Activated CD8-positive, alpha-beta memory T cell treated with anti-CD3 and anti-CD28 coated beads, Interleukin-2, amount 10 ng/mL, durations not matched to agents 7 days and 5 days (primary cell): ENCODE results near the gene PLIN3. TPM values are rescaled to one million over a fixed set of nuclear protein-coding genes. Genes with fewer than 3 reads are reported as not detected.
"Not testable (repeated sequence)": the region's sequence is repeated elsewhere in the genome, so short reads cannot be mapped to it uniquely, and the experiment has no call there.

Source experiments
- ATAC-seq: fragments of 150-1000 bp; cut with Tn5 transposase; one replicate; pipeline ENCODE4 v1.10.0; 2021; ENCODE audit warnings: moderate library complexity
- CTCF ChIA-PET: fragments of 350-600 bp; sonication (Branson Sonifier 250); formaldehyde crosslinking; loops from one replicate; lab custom pipeline; 2021; ENCODE audit warnings: antibody characterized with exemption; lab: Charles Lee
- DNase-seq: peaks from one replicate; pipeline ENCODE4 v3.0.0-alpha.2; 2020
- H3K27ac Mint-ChIP-seq: one replicate; pipeline ENCODE4 v1.8.0; 2021; ENCODE audit warnings: mild to moderate bottlenecking, mixed read lengths
- H3K27me3 Mint-ChIP-seq: one replicate; pipeline ENCODE4 v1.8.0; 2021; ENCODE audit warnings: mixed read lengths
- H3K36me3 Mint-ChIP-seq: one replicate; pipeline ENCODE4 v1.8.0; 2021; ENCODE audit warnings: mild to moderate bottlenecking, mixed read lengths
- H3K4me1 Mint-ChIP-seq: one replicate; pipeline ENCODE4 v1.8.0; 2021; ENCODE audit warnings: mixed read lengths
- H3K4me3 Mint-ChIP-seq: one replicate; pipeline ENCODE4 v1.8.0; 2021; ENCODE audit warnings: mild to moderate bottlenecking, moderate library complexity, mixed read lengths
- H3K9me3 Mint-ChIP-seq: one replicate; pipeline ENCODE4 v1.8.0; 2022; ENCODE audit warnings: low read depth, mixed read lengths
- total RNA-seq, 2 experiments: library from RNA; stranded (reverse); gene quantifications; one replicate each; pipeline ENCODE4 v1.2.3, GENCODE V29; 2021

PLIN3 gene
- total RNA-seq, 2 experiments from 2014 or later = 29.0 to 32.4 TPM

GRCh38 chr19:4908781-4909155 lies 41.3 kb upstream of the PLIN3 start:
- DNase-seq = no peak
- H3K27ac Mint-ChIP-seq = no peak overlapping the region
- H3K4me3 Mint-ChIP-seq = peak overlapping the region; percentile 79
- H3K9me3 Mint-ChIP-seq = no peaks in the 10 kb centered on the region
- CTCF ChIA-PET = interaction anchor here (1.2 to 11.0 kb wide), 3 partner anchors 38 to 99 kb away, joined by 3 to 240 read pairs (median 3); partner anchors contain the start of gene PLIN3
- ATAC-seq = no peak
- peaks cover 30% of the 10 kb centered on the region for H3K36me3 Mint-ChIP-seq
- no peaks in the 10 kb centered on the region for H3K27me3 Mint-ChIP-seq
- H3K4me1 Mint-ChIP-seq = peaks cover 34% of the 10 kb centered on the region

GRCh38 chr19:4908360-4908759 lies 40.9 kb upstream of the PLIN3 start:
- Mint-ChIP-seq H3K27ac (peak overlapping the region; percentile 15), H3K9me3 (no peaks in the 10 kb centered on the region), H3K36me3 (peaks cover 26% of the 10 kb centered on the region), H3K27me3 (no peaks in the 10 kb centered on the region), H3K4me1 (peaks cover 30% of the 10 kb centered on the region), H3K4me3 (peak overlapping the region; percentile 79)
- no peak for ATAC-seq
- CTCF ChIA-PET = interaction anchor here (0.9 to 11.0 kb wide), 4 partner anchors 37 to 117 kb away, joined by 3 to 240 read pairs (median 3); partner anchors contain the start of genes FEM1A and PLIN3
- DNase-seq = no peak

GRCh38 chr19:4906963-4907362 lies 39.5 kb upstream of the PLIN3 start:
- DNase-seq (no peak), ATAC-seq (no peak)
- CTCF ChIA-PET = interaction anchor here (0.6 to 1.5 kb wide), 6 partner anchors 9 to 102 kb away, joined by 3 to 4 read pairs (median 3); no protein-coding TSS in a partner anchor
- H3K4me3 Mint-ChIP-seq = no peak overlapping the region
- no peaks in the 10 kb centered on the region for H3K9me3 Mint-ChIP-seq
- peaks cover 13% of the 10 kb centered on the region for H3K36me3 Mint-ChIP-seq
- H3K27me3 Mint-ChIP-seq = no peaks in the 10 kb centered on the region
- peaks cover 17% of the 10 kb centered on the region for H3K4me1 Mint-ChIP-seq
- no peak overlapping the region for H3K27ac Mint-ChIP-seq

- peaks cover 2% of the 10 kb centered on the region for H3K4me1 Mint-ChIP-seq
- DNase-seq (no peak), ATAC-seq (no peak)
- H3K4me3 Mint-ChIP-seq = no peak overlapping the region
- H3K27ac Mint-ChIP-seq = no peak overlapping the region
- no peaks in the 10 kb centered on the region for H3K36me3 Mint-ChIP-seq
- no peaks in the 10 kb centered on the region for H3K9me3 Mint-ChIP-seq
- no peaks in the 10 kb centered on the region for H3K27me3 Mint-ChIP-seq
- CTCF ChIA-PET = interaction anchor here (1.6 kb wide), 1 partner anchor 32 kb away, joined by 3 read pairs; no protein-coding TSS in a partner anchor
Measured at GRCh38 chr19:4904481-4904880, 37.0 kb upstream of the PLIN3 start.

- Mint-ChIP-seq H3K4me1 (peaks cover 2% of the 10 kb centered on the region), H3K27me3 (no peaks in the 10 kb centered on the region), H3K36me3 (no peaks in the 10 kb centered on the region), H3K9me3 (no peaks in the 10 kb centered on the region), H3K4me3 (no peak within 1 kb of the TSS), H3K27ac (no peak within 1 kb of the TSS)
- ATAC-seq (no peak), DNase-seq (no peak)
- CTCF ChIA-PET = interaction anchor here (0.6 to 1.1 kb wide), 2 partner anchors 29 to 34 kb away, joined by 3 read pairs; no protein-coding TSS in a partner anchor
Measured at GRCh38 chr19:4902796-4903195, 35.3 kb upstream of the PLIN3 start, which contains the start of gene ARRDC5. Gene ARRDC5 (minus strand): TSS chr19:4902896. CDS start chr19:4902825, 71 bp downstream.

- H3K36me3 Mint-ChIP-seq, ATAC-seq, H3K4me1 Mint-ChIP-seq, H3K9me3 Mint-ChIP-seq, H3K4me3 Mint-ChIP-seq, H3K27me3 Mint-ChIP-seq, H3K27ac Mint-ChIP-seq, DNase-seq: not testable (repeated sequence)
- CTCF ChIA-PET = interaction anchor here (1.3 kb wide), 1 partner anchor 12 kb away, joined by 5 read pairs; no protein-coding TSS in a partner anchor
Measured at GRCh38 chr19:4900879-4901278, 33.4 kb upstream of the PLIN3 start.

- CTCF ChIA-PET = interaction anchor here (1.1 kb wide), 1 partner anchor 106 kb away, joined by 3 read pairs; the partner anchor contains the start of gene FEM1A
- DNase-seq (no peak), ATAC-seq (no peak)
- Mint-ChIP-seq H3K4me3 (no peak overlapping the region), H3K27me3 (no peaks in the 10 kb centered on the region), H3K27ac (no peak overlapping the region), H3K9me3 (no peaks in the 10 kb centered on the region), H3K36me3 (no peaks in the 10 kb centered on the region), H3K4me1 (no peaks in the 10 kb centered on the region)
Measured at GRCh38 chr19:4897146-4897545, 29.7 kb upstream of the PLIN3 start.

GRCh38 chr19:4896372-4896771 lies 28.9 kb upstream of the PLIN3 start:
- ATAC-seq (no peak), DNase-seq (no peak)
- no peak overlapping the region for H3K4me3 Mint-ChIP-seq
- H3K4me1 Mint-ChIP-seq = no peaks in the 10 kb centered on the region
- CTCF ChIA-PET = no interaction called here
- no peak overlapping the region for H3K27ac Mint-ChIP-seq
- H3K36me3 Mint-ChIP-seq = no peaks in the 10 kb centered on the region
- H3K27me3 Mint-ChIP-seq = no peaks in the 10 kb centered on the region
- H3K9me3 Mint-ChIP-seq = no peaks in the 10 kb centered on the region

- H3K36me3 Mint-ChIP-seq, DNase-seq, H3K27ac Mint-ChIP-seq, H3K4me3 Mint-ChIP-seq, H3K27me3 Mint-ChIP-seq, H3K9me3 Mint-ChIP-seq, ATAC-seq, CTCF ChIA-PET, H3K4me1 Mint-ChIP-seq: not testable (repeated sequence)
Measured at GRCh38 chr19:4892962-4893361, 25.5 kb upstream of the PLIN3 start.

GRCh38 chr19:4891066-4891465 lies 23.6 kb upstream of the PLIN3 start:
- ATAC-seq (no peak), DNase-seq (no peak)
- H3K27ac Mint-ChIP-seq = no peak overlapping the region
- no peaks in the 10 kb centered on the region for H3K9me3 Mint-ChIP-seq
- H3K4me3 Mint-ChIP-seq = no peak overlapping the region
- CTCF ChIA-PET = interaction anchor here (0.7 to 1.4 kb wide), 2 partner anchors 20 to 81 kb away, joined by 3 to 5 read pairs; no protein-coding TSS in a partner anchor
- no peaks in the 10 kb centered on the region for H3K27me3 Mint-ChIP-seq
- no peaks in the 10 kb centered on the region for H3K4me1 Mint-ChIP-seq
- H3K36me3 Mint-ChIP-seq = no peaks in the 10 kb centered on the region

GRCh38 chr19:4889034-4889815 lies 21.8 kb upstream of the PLIN3 start:
- Mint-ChIP-seq H3K36me3 (no peaks in the 10 kb centered on the region), H3K27ac (no peak overlapping the region), H3K9me3 (no peaks in the 10 kb centered on the region), H3K4me1 (no peaks in the 10 kb centered on the region), H3K4me3 (no peak overlapping the region), H3K27me3 (no peaks in the 10 kb centered on the region)
- CTCF ChIA-PET = no interaction called here
- no peak for ATAC-seq
- no peak for DNase-seq

GRCh38 chr19:4887803-4888202 lies 20.3 kb upstream of the PLIN3 start:
- H3K4me3 Mint-ChIP-seq, ATAC-seq, H3K4me1 Mint-ChIP-seq, H3K27me3 Mint-ChIP-seq, DNase-seq, H3K27ac Mint-ChIP-seq, CTCF ChIA-PET, H3K36me3 Mint-ChIP-seq, H3K9me3 Mint-ChIP-seq: not testable (repeated sequence)

- H3K4me1 Mint-ChIP-seq, CTCF ChIA-PET, H3K36me3 Mint-ChIP-seq, ATAC-seq, H3K27me3 Mint-ChIP-seq, DNase-seq, H3K9me3 Mint-ChIP-seq, H3K27ac Mint-ChIP-seq, H3K4me3 Mint-ChIP-seq: not testable (repeated sequence)
Measured at GRCh38 chr19:4884993-4885392, 17.5 kb upstream of the PLIN3 start.

- not testable (repeated sequence) for H3K36me3 Mint-ChIP-seq, H3K4me1 Mint-ChIP-seq, H3K27ac Mint-ChIP-seq, H3K9me3 Mint-ChIP-seq, H3K4me3 Mint-ChIP-seq, DNase-seq, H3K27me3 Mint-ChIP-seq, ATAC-seq
- CTCF ChIA-PET = interaction anchor here (0.7 kb wide), 2 partner anchors 21 to 262 kb away, joined by 3 read pairs; no protein-coding TSS in a partner anchor
Measured at GRCh38 chr19:4882874-4883273, 15.4 kb upstream of the PLIN3 start.
